HepG2 (cell line): ENCODE data around the gene TBX10. TPM values are rescaled to one million over a fixed set of nuclear protein-coding genes. Genes with fewer than 3 reads are reported as not detected.
A peak's percentile ranks its signal among the peaks of the same experiment; 100 is the strongest.

Experiments used
- ATAD3A ChIP-seq: sonication (generic); formaldehyde crosslinking; IDR thresholded peaks from 2 replicates; pipeline ENCODE4 v1.4.0; 2020; ENCODE audit warnings: missing genetic modification reagents
- BHLHE40 ChIP-seq: IDR thresholded peaks from 2 replicates; pipeline ENCODE4 v1.6.1; 2011; ENCODE audit warnings: low read length, improper control_type of control experiment
- ELF1 ChIP-seq: sonication (generic); formaldehyde crosslinking; IDR thresholded peaks from 2 replicates; pipeline ENCODE4 v1.4.0; 2020; ENCODE audit warnings: missing genetic modification reagents
- FOXP1 ChIP-seq, 2 experiments: fragments of 450-650 bp in 1 of 2; IDR thresholded peaks; 2 replicates each; pipeline ENCODE4 v1.6.1; 2017 to 2018; ENCODE audit warnings: antibody characterized with exemption in 1 of 2
- IRX3 ChIP-seq: sonication (generic); formaldehyde crosslinking; IDR thresholded peaks from 2 replicates; pipeline ENCODE4 v1.8.1; 2023; ENCODE audit warnings: mild to moderate bottlenecking, low read depth, missing genetic modification reagents, borderline replicate concordance
- LCORL ChIP-seq, 2 experiments: fragments of 450-650 bp in 1 of 2; sonication (generic) in 1 of 2; formaldehyde crosslinking in 1 of 2; IDR thresholded peaks; 2 replicates each; pipeline versions ENCODE4 v1.5.0 to v1.6.1; 2017 to 2020; ENCODE audit warnings: antibody characterized with exemption in 1 of 2, missing genetic modification reagents in 1 of 2
- MTF2 ChIP-seq: sonication (generic); formaldehyde crosslinking; IDR thresholded peaks from 2 replicates; pipeline ENCODE4 v1.5.0; 2020; ENCODE audit warnings: missing genetic modification reagents, borderline replicate concordance
- SRSF4 ChIP-seq: fragments of 200-400 bp; formaldehyde crosslinking; IDR thresholded peaks from one replicate; pipeline ENCODE4 v1.6.1; 2018; ENCODE audit warnings: mild to moderate bottlenecking, low read depth, low read length, moderate library complexity; ENCODE audit not compliant: poor library complexity, severe bottlenecking
- TBL1XR1 ChIP-seq: fragments of 150-350 bp; IDR thresholded peaks from 2 replicates; pipeline ENCODE4 v1.6.1; 2014; ENCODE audit warnings: borderline replicate concordance, low read length; ENCODE audit not compliant: partially characterized antibody
- TSC22D2 ChIP-seq: sonication (generic); formaldehyde crosslinking; IDR thresholded peaks from 2 replicates; pipeline ENCODE4 v1.5.1; 2020; ENCODE audit warnings: missing genetic modification reagents, mild to moderate bottlenecking, borderline replicate concordance
- U2AF1 ChIP-seq: fragments of 200-400 bp; formaldehyde crosslinking; optimal IDR thresholded peaks from 2 replicates; pipeline ENCODE3; 2017; ENCODE audit warnings: mild to moderate bottlenecking, low read depth, low read length
- YEATS2 ChIP-seq: sonication (generic); formaldehyde crosslinking; IDR thresholded peaks from 2 replicates; pipeline ENCODE4 v1.4.0; 2020; ENCODE audit warnings: missing genetic modification reagents, borderline replicate concordance
- ZC3H4 ChIP-seq: sonication (generic); formaldehyde crosslinking; IDR thresholded peaks from 2 replicates; pipeline ENCODE4 v1.4.0; 2020; ENCODE audit warnings: missing genetic modification reagents, borderline replicate concordance
- ZNF207 ChIP-seq: fragments of 450-650 bp; IDR thresholded peaks from 2 replicates; pipeline ENCODE4 v1.6.1; 2016; ENCODE audit warnings: antibody characterized with exemption, borderline replicate concordance
- ZNF441 ChIP-seq: sonication (generic); formaldehyde crosslinking; IDR thresholded peaks from 2 replicates; pipeline ENCODE4 v1.7.0; 2021; ENCODE audit warnings: missing genetic modification reagents, borderline replicate concordance
- ZNF878 ChIP-seq: sonication (generic); formaldehyde crosslinking; IDR thresholded peaks from 2 replicates; pipeline ENCODE4 v1.8.1; 2023; ENCODE audit warnings: mild to moderate bottlenecking, missing genetic modification reagents, moderate library complexity
- polyA plus RNA-seq, 8 experiments: library from polyadenylated mRNA; depleted of rRNA in 3 of 8; stranded (reverse) in 7 of 8; unstranded in 1 of 8; fragments of >200 nt; fragmentation: Illumina TruSeq in 4 of 8; extraction: Trizol in 4 of 8; gene quantifications; 2 replicates each; pipeline versions ENCODE4 v1.2.1 to v1.2.3, GENCODE V29; 2011 to 2016; ENCODE audit warnings: low read depth in 4 of 8, missing spikeins in 1 of 8, mixed read lengths in 1 of 8; ENCODE audit not compliant: insufficient read depth in 1 of 8
- total RNA-seq, 5 experiments: library from RNA; depleted of rRNA; stranded (reverse); fragments of >200 nt; fragmentation: Illumina TruSeq; extraction: Trizol; gene quantifications; 2 replicates each; pipeline ENCODE4 v1.2.3, GENCODE V29; 2016; ENCODE audit warnings: low read depth in 1 of 5
- TF ChIP-seq, protein P1 (sequence below): sonication (generic); formaldehyde crosslinking; IDR thresholded peaks from 2 replicates; pipeline ENCODE4 v1.4.0; 2020; ENCODE audit warnings: missing genetic modification reagents
- TF ChIP-seq, protein P2 (sequence below): IDR thresholded peaks from 2 replicates; pipeline ENCODE4 v1.6.1; 2016
- TF ChIP-seq, protein P3 (sequence below): sonication (generic); formaldehyde crosslinking; IDR thresholded peaks from 2 replicates; pipeline ENCODE4 v1.5.1; 2020; ENCODE audit warnings: missing genetic modification reagents, mild to moderate bottlenecking, borderline replicate concordance
- TF ChIP-seq, protein P4 (sequence below): conservative IDR thresholded peaks from 2 replicates; pipeline ENCODE4 v1.6.1; 2018; ENCODE audit warnings: missing genetic modification reagents

Gene TBX10
- total and polyA plus RNA-seq, 2 of the 13 experiments (the other 11 are each of a cell fraction or from before 2014, with no cell fraction given), result 0.27 to 1.7 TPM

DNA sequence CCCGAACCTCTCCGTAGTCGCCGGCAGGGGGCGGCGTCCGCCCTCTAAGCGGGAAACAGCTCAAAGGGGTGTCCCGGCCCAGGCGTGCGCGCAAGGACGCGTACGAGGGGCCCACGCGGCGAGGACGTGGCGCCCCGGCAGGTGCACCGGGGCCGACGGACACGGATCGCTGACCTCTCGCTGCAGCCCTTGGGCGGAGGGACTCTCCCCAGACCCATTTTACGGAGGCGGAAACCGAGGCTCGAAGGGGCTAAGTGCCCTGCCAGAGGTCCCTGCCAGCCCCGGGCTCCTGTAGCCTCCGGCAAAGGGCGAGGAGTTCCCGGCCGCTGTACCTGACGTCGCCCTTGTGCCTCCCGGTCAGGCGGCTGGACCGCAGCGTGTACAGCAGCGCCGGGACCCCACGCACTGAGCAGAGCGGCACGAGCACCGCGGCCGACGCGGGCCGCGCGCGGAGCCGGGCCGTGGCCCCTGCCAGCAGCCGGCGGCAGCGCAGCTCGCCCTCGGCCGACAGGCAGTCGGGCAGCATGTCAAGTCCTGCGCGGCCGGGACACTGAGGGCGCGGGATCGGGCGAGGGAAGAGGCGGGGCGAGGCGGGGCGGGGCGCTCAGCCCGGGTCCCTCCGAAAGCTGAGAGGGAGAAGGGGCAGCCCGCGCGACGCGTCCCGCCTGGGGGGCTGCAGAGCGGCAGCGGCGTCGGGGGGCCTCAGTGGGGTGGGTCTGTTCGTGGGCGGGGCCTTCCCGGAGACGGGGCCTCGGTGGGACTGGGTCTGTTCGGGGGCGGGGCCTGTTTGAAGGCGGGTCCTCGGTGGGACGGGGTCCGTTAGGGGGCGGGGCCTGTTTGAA, 10.0 kb downstream of the TBX10 start, which contains the start of gene NUDT8 (continued):
- TF ChIP-seq, protein P1, sequence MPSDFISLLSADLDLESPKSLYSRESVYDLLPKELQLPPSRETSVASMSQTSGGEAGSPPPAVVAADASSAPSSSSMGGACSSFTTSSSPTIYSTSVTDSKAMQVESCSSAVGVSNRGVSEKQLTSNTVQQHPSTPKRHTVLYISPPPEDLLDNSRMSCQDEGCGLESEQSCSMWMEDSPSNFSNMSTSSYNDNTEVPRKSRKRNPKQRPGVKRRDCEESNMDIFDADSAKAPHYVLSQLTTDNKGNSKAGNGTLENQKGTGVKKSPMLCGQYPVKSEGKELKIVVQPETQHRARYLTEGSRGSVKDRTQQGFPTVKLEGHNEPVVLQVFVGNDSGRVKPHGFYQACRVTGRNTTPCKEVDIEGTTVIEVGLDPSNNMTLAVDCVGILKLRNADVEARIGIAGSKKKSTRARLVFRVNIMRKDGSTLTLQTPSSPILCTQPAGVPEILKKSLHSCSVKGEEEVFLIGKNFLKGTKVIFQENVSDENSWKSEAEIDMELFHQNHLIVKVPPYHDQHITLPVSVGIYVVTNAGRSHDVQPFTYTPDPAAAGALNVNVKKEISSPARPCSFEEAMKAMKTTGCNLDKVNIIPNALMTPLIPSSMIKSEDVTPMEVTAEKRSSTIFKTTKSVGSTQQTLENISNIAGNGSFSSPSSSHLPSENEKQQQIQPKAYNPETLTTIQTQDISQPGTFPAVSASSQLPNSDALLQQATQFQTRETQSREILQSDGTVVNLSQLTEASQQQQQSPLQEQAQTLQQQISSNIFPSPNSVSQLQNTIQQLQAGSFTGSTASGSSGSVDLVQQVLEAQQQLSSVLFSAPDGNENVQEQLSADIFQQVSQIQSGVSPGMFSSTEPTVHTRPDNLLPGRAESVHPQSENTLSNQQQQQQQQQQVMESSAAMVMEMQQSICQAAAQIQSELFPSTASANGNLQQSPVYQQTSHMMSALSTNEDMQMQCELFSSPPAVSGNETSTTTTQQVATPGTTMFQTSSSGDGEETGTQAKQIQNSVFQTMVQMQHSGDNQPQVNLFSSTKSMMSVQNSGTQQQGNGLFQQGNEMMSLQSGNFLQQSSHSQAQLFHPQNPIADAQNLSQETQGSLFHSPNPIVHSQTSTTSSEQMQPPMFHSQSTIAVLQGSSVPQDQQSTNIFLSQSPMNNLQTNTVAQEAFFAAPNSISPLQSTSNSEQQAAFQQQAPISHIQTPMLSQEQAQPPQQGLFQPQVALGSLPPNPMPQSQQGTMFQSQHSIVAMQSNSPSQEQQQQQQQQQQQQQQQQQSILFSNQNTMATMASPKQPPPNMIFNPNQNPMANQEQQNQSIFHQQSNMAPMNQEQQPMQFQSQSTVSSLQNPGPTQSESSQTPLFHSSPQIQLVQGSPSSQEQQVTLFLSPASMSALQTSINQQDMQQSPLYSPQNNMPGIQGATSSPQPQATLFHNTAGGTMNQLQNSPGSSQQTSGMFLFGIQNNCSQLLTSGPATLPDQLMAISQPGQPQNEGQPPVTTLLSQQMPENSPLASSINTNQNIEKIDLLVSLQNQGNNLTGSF (CRISPR knock-in tag), result no peak; the same call in 1 of the 2 replicates
- no peak for TF ChIP-seq ZNF207
- TF ChIP-seq ZNF441 (CRISPR knock-in tag), result no peak
- TF ChIP-seq MTF2, result no peak
- TF ChIP-seq U2AF1, result no peak
- peak; percentile 44; the same call in 1 of the 2 replicates for TF ChIP-seq ELF1 (CRISPR knock-in tag)
- no peak for TF ChIP-seq YEATS2 (CRISPR knock-in tag)
- TF ChIP-seq, protein P2, sequence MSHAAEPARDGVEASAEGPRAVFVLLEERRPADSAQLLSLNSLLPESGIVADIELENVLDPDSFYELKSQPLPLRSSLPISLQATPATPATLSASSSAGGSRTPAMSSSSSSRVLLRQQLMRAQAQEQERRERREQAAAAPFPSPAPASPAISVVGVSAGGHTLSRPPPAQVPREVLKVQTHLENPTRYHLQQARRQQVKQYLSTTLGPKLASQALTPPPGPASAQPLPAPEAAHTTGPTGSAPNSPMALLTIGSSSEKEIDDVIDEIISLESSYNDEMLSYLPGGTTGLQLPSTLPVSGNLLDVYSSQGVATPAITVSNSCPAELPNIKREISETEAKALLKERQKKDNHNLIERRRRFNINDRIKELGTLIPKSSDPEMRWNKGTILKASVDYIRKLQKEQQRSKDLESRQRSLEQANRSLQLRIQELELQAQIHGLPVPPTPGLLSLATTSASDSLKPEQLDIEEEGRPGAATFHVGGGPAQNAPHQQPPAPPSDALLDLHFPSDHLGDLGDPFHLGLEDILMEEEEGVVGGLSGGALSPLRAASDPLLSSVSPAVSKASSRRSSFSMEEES, result peak; percentile 53; the same call in 1 of the 2 replicates
- TF ChIP-seq IRX3 (CRISPR knock-in tag), result no peak; the same call in 1 of the 2 replicates
- TF ChIP-seq, protein P3, sequence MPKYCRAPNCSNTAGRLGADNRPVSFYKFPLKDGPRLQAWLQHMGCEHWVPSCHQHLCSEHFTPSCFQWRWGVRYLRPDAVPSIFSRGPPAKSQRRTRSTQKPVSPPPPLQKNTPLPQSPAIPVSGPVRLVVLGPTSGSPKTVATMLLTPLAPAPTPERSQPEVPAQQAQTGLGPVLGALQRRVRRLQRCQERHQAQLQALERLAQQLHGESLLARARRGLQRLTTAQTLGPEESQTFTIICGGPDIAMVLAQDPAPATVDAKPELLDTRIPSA (CRISPR knock-in tag), result no peak
- TF ChIP-seq SRSF4, result no peak
- no peak for TF ChIP-seq ATAD3A (CRISPR knock-in tag)
- TF ChIP-seq LCORL (IDR thresholded peaks at IDR 0.05), result no peak
- TF ChIP-seq LCORL (CRISPR knock-in tag; IDR thresholded peaks at IDR 0.05), result no peak
- no peak for TF ChIP-seq ZNF878 (CRISPR knock-in tag)
- no peak for TF ChIP-seq TBL1XR1
- TF ChIP-seq TSC22D2 (CRISPR knock-in tag), result peak; percentile 67; the same call in 1 of the 2 replicates
- TF ChIP-seq, protein P4, sequence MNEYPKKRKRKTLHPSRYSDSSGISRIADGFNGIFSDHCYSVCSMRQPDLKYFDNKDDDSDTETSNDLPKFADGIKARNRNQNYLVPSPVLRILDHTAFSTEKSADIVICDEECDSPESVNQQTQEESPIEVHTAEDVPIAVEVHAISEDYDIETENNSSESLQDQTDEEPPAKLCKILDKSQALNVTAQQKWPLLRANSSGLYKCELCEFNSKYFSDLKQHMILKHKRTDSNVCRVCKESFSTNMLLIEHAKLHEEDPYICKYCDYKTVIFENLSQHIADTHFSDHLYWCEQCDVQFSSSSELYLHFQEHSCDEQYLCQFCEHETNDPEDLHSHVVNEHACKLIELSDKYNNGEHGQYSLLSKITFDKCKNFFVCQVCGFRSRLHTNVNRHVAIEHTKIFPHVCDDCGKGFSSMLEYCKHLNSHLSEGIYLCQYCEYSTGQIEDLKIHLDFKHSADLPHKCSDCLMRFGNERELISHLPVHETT, result no peak
- TF ChIP-seq BHLHE40, result peak; percentile 43; the same call in 1 of the 2 replicates
- no peak for TF ChIP-seq ZC3H4
- TF ChIP-seq FOXP1 (IDR thresholded peaks at IDR 0.05), result no peak
- TF ChIP-seq FOXP1 (CRISPR knock-in tag; IDR thresholded peaks at IDR 0.05), result no peak
